GM12892 (cell line): Measurements from ENCODE around the gene MYO5B.

Experiments
- DNase-seq: peaks from one replicate; pipeline ENCODE4 v3.0.0; 2011; ENCODE audit not compliant: insufficient read length
- FAIRE-seq: peaks from 2 replicates; lab custom pipeline; 2011; peaks lifted over from hg19 to GRCh38; lab: Jason Lieb, UNC
- POLR2A ChIP-seq: IDR thresholded peaks from 2 replicates; pipeline ENCODE4 v1.6.1; 2011; ENCODE audit warnings: low read depth, low read length, control low read depth
- POLR2AphosphoS5 ChIP-seq: IDR thresholded peaks from 2 replicates; pipeline ENCODE4 v1.6.1; 2011; ENCODE audit warnings: low read depth, low read length, control low read depth
- TAF1 ChIP-seq: IDR thresholded peaks from 2 replicates; pipeline ENCODE4 v1.6.1; 2011; ENCODE audit warnings: low read depth, mild to moderate bottlenecking, control low read depth, low read length, borderline replicate concordance

MYO5B gene

DNA sequence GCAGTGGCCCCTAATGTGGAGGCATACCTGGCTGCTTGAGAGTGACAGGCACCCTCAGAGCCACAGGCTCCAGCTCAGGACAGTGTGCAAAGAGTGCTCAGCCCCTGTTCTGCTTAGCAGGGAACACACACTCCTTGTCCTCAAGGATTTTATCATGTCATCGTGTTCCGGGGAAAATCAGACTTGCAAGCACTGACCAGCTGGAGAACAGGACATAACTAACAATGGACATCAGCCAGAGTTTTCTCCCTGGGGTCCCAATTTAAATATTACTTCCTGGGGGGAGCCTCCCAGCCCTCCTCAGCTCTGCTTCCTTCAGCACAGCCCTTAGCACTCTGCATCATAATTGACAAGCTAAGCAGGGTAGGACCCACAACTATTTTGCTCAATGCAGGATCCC lies 206.2 kb downstream of the MYO5B start:
- TF ChIP-seq POLR2AphosphoS5 (no peak), POLR2A (no peak), TAF1 (no peak)
- FAIRE-seq: no peak
- DNase-seq: no peak

- FAIRE-seq (no peak), DNase-seq (no peak)
- TF ChIP-seq POLR2A (no peak), POLR2AphosphoS5 (no peak), TAF1 (no peak)
Observed at GRCh38 chr18:49988101-49988500, 206.8 kb downstream of the MYO5B start.

DNA sequence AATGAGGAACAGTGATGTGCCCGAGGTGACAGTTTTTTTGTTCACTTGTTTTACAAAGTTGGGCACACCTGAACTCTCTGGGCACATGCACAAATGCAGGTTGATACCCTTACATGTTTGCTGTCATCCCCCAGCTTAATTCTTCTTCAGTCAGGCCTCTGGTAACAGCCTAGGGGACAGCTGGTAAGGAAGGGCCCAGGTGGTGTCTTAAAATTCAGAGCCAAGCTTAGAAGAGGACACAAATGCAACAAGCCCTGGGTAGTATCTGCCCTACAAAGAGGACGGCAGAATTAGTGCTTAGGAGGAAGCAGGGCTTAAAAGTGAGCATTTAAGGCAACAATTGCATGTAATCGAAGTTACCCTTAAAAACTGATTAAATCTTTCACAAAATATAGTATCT lies 209.7 kb downstream of the MYO5B start:
- no peak for DNase-seq
- no peak for TF ChIP-seq POLR2A
- TF ChIP-seq POLR2AphosphoS5: no peak
- TF ChIP-seq TAF1: no peak
- FAIRE-seq: no peak

DNA sequence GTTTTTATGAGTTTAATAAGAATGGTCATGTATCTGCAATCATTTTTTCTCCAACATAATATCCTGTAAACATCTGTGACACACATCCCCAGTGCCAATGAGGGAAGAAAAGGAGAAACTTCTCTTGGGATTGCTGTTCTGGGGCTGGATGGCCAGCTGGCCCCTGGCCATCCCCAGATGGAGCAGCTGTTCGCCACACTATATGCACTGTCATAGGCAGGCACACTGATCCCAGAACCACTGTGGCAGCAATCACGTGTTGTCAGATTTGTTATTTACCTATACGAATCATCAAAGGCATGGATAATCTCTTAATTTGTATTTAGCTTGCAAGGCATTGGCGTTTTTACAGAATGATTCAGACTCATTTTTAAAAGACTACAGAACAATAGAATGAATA lies 214.1 kb downstream of the MYO5B start:
- FAIRE-seq: no peak
- TF ChIP-seq POLR2A (no peak), POLR2AphosphoS5 (no peak)
- DNase-seq: no peak

- FAIRE-seq (no peak), DNase-seq (no peak)
- no peak for TF ChIP-seq POLR2AphosphoS5
- no peak for TF ChIP-seq TAF1
- no peak for TF ChIP-seq POLR2A
Observed at GRCh38 chr18:49976795-49977560, 218.0 kb downstream of the MYO5B start.

DNA sequence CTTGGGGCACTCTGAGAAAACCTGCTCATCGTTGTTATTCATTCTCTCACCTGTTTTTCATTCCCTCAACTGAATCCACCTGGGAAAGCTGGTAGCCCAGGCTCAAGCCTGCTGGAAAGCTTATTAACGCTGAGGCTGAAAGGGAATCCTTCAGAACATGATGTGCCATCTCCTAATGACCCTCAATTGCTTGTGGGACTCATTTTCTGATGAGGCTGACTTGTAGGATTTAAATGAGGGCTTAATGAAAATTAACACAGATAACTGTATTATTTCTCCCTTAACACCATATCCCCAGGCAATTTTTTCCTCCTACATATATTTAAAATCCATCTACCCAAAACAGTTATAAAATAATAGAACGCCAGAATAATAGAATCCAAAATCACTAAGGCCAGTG lies 218.9 kb downstream of the MYO5B start:
- TF ChIP-seq POLR2A (no peak), POLR2AphosphoS5 (no peak), TAF1 (no peak)
- FAIRE-seq: no peak
- DNase-seq: no peak

GRCh38 chr18:49974079-49974478 lies 220.9 kb downstream of the MYO5B start:
- DNase-seq (no peak), FAIRE-seq (no peak)
- no peak for TF ChIP-seq POLR2A
- no peak for TF ChIP-seq POLR2AphosphoS5
- TF ChIP-seq TAF1: no peak

GRCh38 chr18:49973592-49973991 lies 221.4 kb downstream of the MYO5B start:
- FAIRE-seq: no peak
- DNase-seq: no peak

DNA sequence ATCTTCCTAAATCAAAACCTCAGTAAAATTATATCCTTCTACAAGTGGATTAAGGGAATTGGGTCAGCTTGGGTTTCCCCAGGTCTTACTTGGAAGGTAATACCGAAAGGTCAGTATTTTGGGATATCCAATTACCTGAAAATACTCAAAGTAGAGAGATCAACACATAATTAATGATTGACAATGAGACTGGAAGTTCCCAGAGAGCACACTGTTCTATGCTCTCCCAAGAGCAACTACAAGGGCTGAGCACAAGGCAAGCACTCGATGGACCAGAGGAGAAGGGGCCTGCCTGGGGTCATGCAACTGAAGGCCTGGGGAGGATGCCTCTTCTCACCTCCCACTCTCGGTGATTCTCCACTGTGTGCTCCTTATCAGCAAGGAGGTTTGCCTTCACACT lies 222.4 kb downstream of the MYO5B start:
- DNase-seq (no peak), FAIRE-seq (no peak)
- TF ChIP-seq POLR2AphosphoS5 (no peak), POLR2A (no peak), TAF1 (no peak)

More at GRCh38 chr18:49973592-49973991, 221.4 kb downstream of the MYO5B start:
- no peak for TF ChIP-seq TAF1
- no peak for TF ChIP-seq POLR2AphosphoS5
- TF ChIP-seq POLR2A: no peak

DNA sequence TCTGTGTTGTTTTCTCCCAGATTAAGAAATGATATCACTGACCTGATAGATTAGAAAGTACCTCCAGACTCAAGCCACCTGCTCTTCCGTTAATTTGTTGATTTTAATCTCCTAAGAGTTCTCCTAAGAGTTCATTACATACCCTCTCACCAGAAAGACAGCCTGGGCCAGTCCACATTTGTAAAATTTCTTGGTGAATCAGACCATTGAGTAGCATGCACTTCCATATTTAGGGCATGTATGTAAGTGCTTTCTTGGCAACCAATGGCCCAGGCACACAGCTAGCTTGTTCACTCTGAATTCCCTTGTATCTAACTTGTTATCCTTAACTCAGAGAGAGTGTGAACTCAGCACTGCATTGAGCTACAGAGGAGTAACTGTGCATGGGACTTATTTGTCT lies 223.5 kb downstream of the MYO5B start:
- FAIRE-seq: no peak
- no peak for DNase-seq
- TF ChIP-seq POLR2AphosphoS5 (no peak), POLR2A (no peak), TAF1 (no peak)

DNA sequence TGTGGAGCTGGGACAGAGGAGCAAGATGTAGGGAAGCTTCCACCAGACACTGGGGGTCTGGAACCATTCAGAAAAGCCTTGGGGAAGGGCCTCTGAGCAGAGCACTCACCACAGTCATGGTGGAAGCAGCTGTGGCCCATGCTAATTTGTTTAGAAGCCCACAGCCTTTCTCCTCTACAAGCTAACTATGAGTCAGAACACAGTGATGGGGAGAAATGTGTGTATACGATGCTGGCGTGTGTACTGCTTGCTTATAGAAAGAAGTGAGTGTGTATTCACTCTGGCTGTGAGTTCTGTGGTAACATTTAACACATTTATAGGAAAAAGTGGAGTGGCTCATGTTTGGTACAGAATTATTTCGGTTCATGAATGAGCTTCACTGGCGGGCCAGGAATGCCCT lies 224.6 kb downstream of the MYO5B start:
- DNase-seq (no peak), FAIRE-seq (no peak)
- TF ChIP-seq POLR2A (no peak), POLR2AphosphoS5 (no peak), TAF1 (no peak)

DNA sequence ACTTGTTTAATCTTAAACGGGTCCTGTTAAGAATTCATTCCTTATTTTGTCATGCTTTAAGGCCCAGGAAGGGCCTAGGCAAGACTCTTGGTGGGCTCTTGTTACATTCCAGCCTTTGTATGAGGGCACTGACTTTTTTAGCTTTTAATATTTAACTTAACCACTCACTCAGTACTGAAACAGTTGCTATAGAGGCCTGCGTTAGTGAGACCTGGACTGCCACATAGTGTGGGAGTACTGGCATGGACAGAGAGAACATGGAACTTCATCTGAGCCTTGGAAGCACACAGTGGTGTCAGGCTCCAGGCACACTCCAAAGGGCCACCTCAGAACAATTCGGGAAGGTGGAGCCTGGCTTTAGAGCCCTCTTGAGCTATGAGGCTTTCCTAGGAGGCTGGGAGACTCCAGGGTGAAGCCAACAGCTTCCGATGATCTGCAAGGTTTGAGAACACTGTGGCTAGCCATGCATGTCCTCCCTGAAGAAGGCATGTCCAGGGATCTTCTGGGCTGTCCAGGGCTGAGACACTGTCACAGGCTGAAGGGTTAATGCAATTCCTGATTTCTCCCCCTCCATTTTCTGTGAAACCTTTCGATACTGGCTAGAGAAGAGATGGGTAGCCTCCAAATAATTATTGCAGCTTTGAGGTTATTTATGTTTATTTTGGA lies 226.2 kb downstream of the MYO5B start:
- FAIRE-seq: no peak
- DNase-seq: no peak
- TF ChIP-seq POLR2AphosphoS5: no peak
